HFF-Myc (cell line): ENCODE measurements around the gene PCMT1.
"Not testable (repeated sequence)": the region's sequence is repeated elsewhere in the genome, so short reads cannot be mapped to it uniquely, and the experiment has no call there.

Source experiments
- DNase-seq: peaks from one replicate; pipeline ENCODE4 v3.0.0-alpha.2; 2011; ENCODE audit warnings: low read depth; ENCODE audit errors: extremely low read depth
- H3K4me3 ChIP-seq: replicated peaks from 2 replicates; pipeline ENCODE4 v1.5.1; 2011; ENCODE audit warnings: low read depth, mild to moderate bottlenecking, control low read depth, low read length
- CTCF ChIP-seq: IDR thresholded peaks from 2 replicates; pipeline ENCODE4 v1.5.1; 2012; ENCODE audit warnings: mild to moderate bottlenecking, low read depth, low read length, control low read depth; ENCODE audit errors: missing control alignments

The PCMT1 gene

GRCh38 chr6:149844480-149844879 is 94.9 kb downstream of the PCMT1 start:
- H3K4me3 ChIP-seq: no peak overlapping the region
- TF ChIP-seq CTCF: no peak
- no peak for DNase-seq

GRCh38 chr6:149845549-149845948 is 96.0 kb downstream of the PCMT1 start:
- DNase-seq: no peak
- no peak for TF ChIP-seq CTCF
- no peak overlapping the region for H3K4me3 ChIP-seq

- H3K4me3 ChIP-seq: no peak overlapping the region
- no peak for TF ChIP-seq CTCF
- DNase-seq: no peak
These were observed 96.8 kb downstream of the PCMT1 start for GRCh38 chr6:149846321-149846720.

GRCh38 chr6:149847939-149848267 is 98.4 kb downstream of the PCMT1 start:
- no peak overlapping the region for H3K4me3 ChIP-seq
- no peak for DNase-seq
- TF ChIP-seq CTCF: no peak

GRCh38 chr6:149848343-149848742 is 98.8 kb downstream of the PCMT1 start:
- not testable (repeated sequence) for H3K4me3 ChIP-seq, DNase-seq

- no peak for DNase-seq
- no peak for TF ChIP-seq CTCF
- H3K4me3 ChIP-seq: no peak overlapping the region
These were observed 102.0 kb downstream of the PCMT1 start for GRCh38 chr6:149851461-149852110.

GRCh38 chr6:149852180-149852579 is 102.6 kb downstream of the PCMT1 start:
- H3K4me3 ChIP-seq: no peak overlapping the region
- no peak for DNase-seq
- TF ChIP-seq CTCF: no peak
